GM23248 (cell line): ENCODE measurements around the gene C9orf152.

Source experiments
- EZH2 ChIP-seq: fragments of 200-600 bp; sonication (generic); IDR thresholded peaks from 2 replicates; pipeline ENCODE4 v1.6.1; 2018; ENCODE audit warnings: antibody characterized with exemption, mild to moderate bottlenecking; ENCODE audit not compliant: insufficient read depth, poor library complexity, severe bottlenecking
- EZH2phosphoT487 ChIP-seq: fragments of 200-600 bp; sonication (generic); IDR thresholded peaks from 2 replicates; pipeline ENCODE4 v1.6.1; 2018; ENCODE audit warnings: antibody characterized with exemption, moderate library complexity, mild to moderate bottlenecking, low read depth; ENCODE audit not compliant: insufficient read depth

DNA sequence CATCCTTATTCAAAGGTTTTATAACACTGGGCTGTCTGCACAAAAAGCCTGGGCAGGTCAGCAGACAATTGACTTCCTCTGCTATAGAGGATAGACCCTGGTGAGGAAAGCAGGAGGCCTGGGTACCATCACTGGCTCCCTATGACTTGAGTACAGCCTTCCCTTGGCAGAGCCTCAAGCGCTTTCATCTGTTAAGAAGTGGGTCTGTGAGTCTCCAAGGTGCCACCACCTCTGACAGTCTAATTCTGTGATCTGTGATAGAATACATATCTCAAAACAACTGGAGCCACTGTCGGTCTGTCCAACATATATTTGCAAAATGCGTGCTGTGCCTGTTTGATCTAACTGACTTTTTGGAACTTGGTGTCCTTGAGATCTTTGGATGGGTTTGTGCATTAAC lies 52.2 kb downstream of the C9orf152 start:
- TF ChIP-seq EZH2 (no peak), EZH2phosphoT487 (no peak)
